Spinal cord (tissue), 10 donors: ENCODE data around the gene BCLAF1. TPM values are rescaled to one million over a fixed set of nuclear protein-coding genes. Genes with fewer than 3 reads are reported as not detected.

Source experiments
- DNase-seq, 6 donors: peaks; one replicate each; pipeline versions ENCODE4 v3.0.0 to v3.0.0-alpha.2; 2013 to 2015; ENCODE audit warnings: low spot score in 6 of 6, low read depth in 4 of 6
- H3K27ac ChIP-seq: one replicate; pipeline ENCODE4 v1.5.1; 2013; ENCODE audit warnings: low read depth, low read length, control low read depth
- H3K27me3 ChIP-seq: one replicate; pipeline ENCODE4 v1.6.1; 2013; ENCODE audit warnings: low read length; ENCODE audit not compliant: control insufficient read depth, insufficient read depth
- H3K36me3 ChIP-seq: one replicate; pipeline ENCODE4 v1.6.1; 2013; ENCODE audit warnings: low read length; ENCODE audit not compliant: control insufficient read depth, insufficient read depth
- H3K4me1 ChIP-seq: one replicate; pipeline ENCODE4 v1.6.1; 2013; ENCODE audit warnings: low read length; ENCODE audit not compliant: control insufficient read depth, insufficient read depth
- H3K4me3 ChIP-seq: one replicate; pipeline ENCODE4 v1.5.1; 2013; ENCODE audit warnings: low read depth, low read length, control low read depth
- H3K9me3 ChIP-seq: one replicate; pipeline ENCODE4 v1.6.1; 2013; ENCODE audit warnings: low read length; ENCODE audit not compliant: control insufficient read depth, insufficient read depth
- WGBS: methylation state at CpG from one replicate; pipeline ENCODE4 v1.1.5; 2013; ENCODE audit warnings: missing lambda C conversion rate; ENCODE audit not compliant: insufficient coverage; 5-methylcytosine and 5-hydroxymethylcytosine counted together
- polyA plus RNA-seq, 2 donors: library from polyadenylated mRNA; unstranded; fragments of 120-200 nt; gene quantifications; one replicate each; pipeline ENCODE4 v1.2.1, GENCODE V29; 2013; ENCODE audit not compliant: insufficient read length in 2 of 2
- total RNA-seq, 2 donors: library from RNA; depleted of rRNA in 1 of 2; stranded (reverse); fragments of 120-200 nt in 1 of 2; fragments of >200 nt in 1 of 2; gene quantifications; one replicate each; pipeline versions ENCODE4 v1.2.3 to v1.2.4, GENCODE V29; 2013 to 2014
- donor health status: healthy.

The BCLAF1 gene
- total and polyA plus RNA-seq, 4 donors: 109 to 255 (median 187) TPM

GRCh38 chr6:136254851-136255466, 34.7 kb downstream of the BCLAF1 start:
- Histone ChIP-seq H3K9me3 (no peaks in the 10 kb centered on the region), H3K4me3 (no peak overlapping the region), H3K4me1 (peaks cover 10% of the 10 kb centered on the region), H3K27ac (no peak overlapping the region), H3K27me3 (no peaks in the 10 kb centered on the region), H3K36me3 (no peaks in the 10 kb centered on the region)
- no peak for DNase-seq

DNA sequence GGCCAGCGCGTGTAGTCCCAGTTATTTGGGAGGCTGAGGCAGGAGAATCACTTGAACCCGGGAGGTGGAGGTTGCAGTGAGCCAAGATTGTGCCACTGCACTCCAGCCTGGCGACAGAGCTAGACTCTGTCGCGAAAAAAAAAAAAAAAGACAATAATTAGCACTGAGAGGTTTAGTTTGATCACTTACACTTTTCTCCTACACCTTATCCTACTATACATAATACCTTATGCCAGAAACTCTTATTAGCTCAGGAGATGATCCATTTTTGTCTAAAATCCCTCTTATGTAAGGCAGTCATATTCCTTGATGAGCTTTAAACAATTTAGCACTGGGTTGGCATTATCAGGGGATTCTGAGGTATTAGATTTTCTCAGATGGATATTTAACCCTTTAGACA, 35.9 kb downstream of the BCLAF1 start:
- no peak for DNase-seq
- Histone ChIP-seq H3K4me1 (peaks cover 15% of the 10 kb centered on the region), H3K4me3 (no peak overlapping the region), H3K9me3 (no peaks in the 10 kb centered on the region), H3K27me3 (no peaks in the 10 kb centered on the region), H3K27ac (no peak overlapping the region), H3K36me3 (no peaks in the 10 kb centered on the region)
- WGBS: no CpG with 5 or more reads among the region's 6 CpGs

GRCh38 chr6:136252441-136252840, 37.2 kb downstream of the BCLAF1 start:
- Histone ChIP-seq H3K27me3 (no peaks in the 10 kb centered on the region), H3K9me3 (no peaks in the 10 kb centered on the region), H3K36me3 (no peaks in the 10 kb centered on the region), H3K4me3 (no peak overlapping the region), H3K4me1 (peaks cover 15% of the 10 kb centered on the region), H3K27ac (no peak overlapping the region)
- WGBS: no CpG with 5 or more reads among the region's 2 CpGs
- DNase-seq: no peak

DNA sequence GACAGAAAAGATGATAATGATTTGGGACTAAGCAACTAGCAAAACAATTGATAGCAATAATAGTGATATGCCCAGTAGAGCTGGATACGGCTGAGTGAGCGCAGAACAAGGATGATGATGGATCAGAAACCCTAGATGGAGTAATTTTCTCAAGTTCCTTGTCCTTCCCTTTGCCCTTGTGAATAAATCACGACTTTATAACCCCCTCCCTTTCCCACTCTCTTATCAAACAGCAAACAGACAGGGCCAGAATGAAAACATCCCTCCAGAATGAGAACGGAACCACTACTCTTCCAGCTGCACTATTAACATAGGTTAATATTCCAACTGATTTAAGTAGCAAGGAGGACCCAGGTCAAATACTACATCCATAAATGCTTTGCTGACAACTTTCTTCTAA, 38.3 kb downstream of the BCLAF1 start:
- 0% methylated on average over 1 of the region's 4 CpGs for WGBS
- H3K4me3 ChIP-seq: no peak overlapping the region
- H3K27ac ChIP-seq: no peak overlapping the region

DNA sequence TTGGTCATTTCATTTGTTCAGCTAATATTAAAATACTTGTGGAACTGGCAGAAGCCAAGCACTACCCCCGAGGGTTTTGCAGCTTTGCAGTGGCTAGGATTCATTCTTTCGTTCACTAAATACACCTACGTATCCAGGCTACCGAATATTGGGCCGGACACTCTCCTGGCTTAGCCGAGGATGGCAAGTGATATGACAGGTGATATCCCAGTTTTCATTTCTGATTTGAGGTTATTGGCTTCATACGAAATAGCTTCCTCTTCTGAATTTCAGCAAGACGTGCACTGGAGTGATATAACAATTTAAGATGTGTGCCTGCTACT, 39.0 kb downstream of the BCLAF1 start:
- Histone ChIP-seq H3K27ac (no peak overlapping the region), H3K27me3 (no peaks in the 10 kb centered on the region), H3K36me3 (no peaks in the 10 kb centered on the region), H3K9me3 (no peaks in the 10 kb centered on the region), H3K4me3 (peak overlapping the region; percentile 85), H3K4me1 (peaks cover 15% of the 10 kb centered on the region)
- DNase-seq: no peak
- 0% methylated on average over 2 of the region's 8 CpGs for WGBS

More for the DNA sequence above, 38.3 kb downstream of the BCLAF1 start:
- H3K4me1 ChIP-seq: peaks cover 15% of the 10 kb centered on the region
- H3K36me3 ChIP-seq: no peaks in the 10 kb centered on the region
- H3K9me3 ChIP-seq: no peaks in the 10 kb centered on the region
- no peaks in the 10 kb centered on the region for H3K27me3 ChIP-seq
- DNase-seq: no peak

- H3K27ac ChIP-seq: no peak within 1 kb of the TSS
- peak within 1 kb of the TSS; percentile 85 for H3K4me3 ChIP-seq
- DNase-seq: peak; percentile 93 to 100 (median 97)
- no peaks in the 10 kb centered on the region for H3K36me3 ChIP-seq
- peaks cover 15% of the 10 kb centered on the region for H3K4me1 ChIP-seq
- H3K27me3 ChIP-seq: no peaks in the 10 kb centered on the region
- under 1% methylated on average over 55 of the region's 59 CpGs for WGBS
- H3K9me3 ChIP-seq: no peaks in the 10 kb centered on the region
These were observed 39.6 kb downstream of the BCLAF1 start, which contains the start of gene MTFR2 for GRCh38 chr6:136249811-136250685. Gene MTFR2, minus strand, starts transcription at chr6:136250311. Its CDS starts 1,212 bp downstream, at chr6:136249099.

- Histone ChIP-seq H3K4me3 (peak overlapping the region; percentile 85), H3K27me3 (no peaks in the 10 kb centered on the region), H3K27ac (no peak overlapping the region), H3K4me1 (peaks cover 15% of the 10 kb centered on the region), H3K36me3 (no peaks in the 10 kb centered on the region), H3K9me3 (no peaks in the 10 kb centered on the region)
- no peak for DNase-seq
- WGBS: no CpG with 5 or more reads among the region's 6 CpGs
These were observed 40.3 kb downstream of the BCLAF1 start for GRCh38 chr6:136249336-136249735.

DNA sequence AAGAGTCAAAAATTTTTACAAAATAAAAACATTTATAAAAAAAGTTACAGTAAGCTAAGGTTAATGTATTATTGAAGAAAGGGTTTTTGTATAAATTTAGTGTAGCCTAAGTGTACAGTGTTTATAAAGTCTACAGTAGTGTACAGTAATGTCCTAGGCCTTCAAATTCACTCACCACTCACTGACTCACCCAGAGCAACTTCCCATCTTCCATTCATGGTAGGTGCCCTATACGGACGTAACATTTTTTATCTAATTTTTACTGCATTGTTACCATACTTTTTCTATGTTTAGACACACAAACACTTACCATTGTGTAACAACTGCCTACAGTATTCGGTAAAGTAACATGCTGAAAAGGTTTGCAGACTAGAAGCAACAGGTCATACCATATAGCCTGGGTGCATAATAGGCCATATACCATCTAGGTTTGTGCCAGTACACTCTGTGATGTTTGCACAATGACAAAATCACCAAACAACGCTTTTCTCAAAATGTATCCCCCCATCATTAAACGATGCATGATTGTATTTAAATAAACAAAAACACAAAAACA, 45.5 kb downstream of the BCLAF1 start:
- 100% methylated on average over 3 of the region's 5 CpGs for WGBS
- H3K4me1 ChIP-seq: no peaks in the 10 kb centered on the region
- no peaks in the 10 kb centered on the region for H3K36me3 ChIP-seq
- no peaks in the 10 kb centered on the region for H3K27me3 ChIP-seq
- H3K9me3 ChIP-seq: no peaks in the 10 kb centered on the region
- no peak overlapping the region for H3K4me3 ChIP-seq
- H3K27ac ChIP-seq: no peak overlapping the region
- DNase-seq: no peak

DNA sequence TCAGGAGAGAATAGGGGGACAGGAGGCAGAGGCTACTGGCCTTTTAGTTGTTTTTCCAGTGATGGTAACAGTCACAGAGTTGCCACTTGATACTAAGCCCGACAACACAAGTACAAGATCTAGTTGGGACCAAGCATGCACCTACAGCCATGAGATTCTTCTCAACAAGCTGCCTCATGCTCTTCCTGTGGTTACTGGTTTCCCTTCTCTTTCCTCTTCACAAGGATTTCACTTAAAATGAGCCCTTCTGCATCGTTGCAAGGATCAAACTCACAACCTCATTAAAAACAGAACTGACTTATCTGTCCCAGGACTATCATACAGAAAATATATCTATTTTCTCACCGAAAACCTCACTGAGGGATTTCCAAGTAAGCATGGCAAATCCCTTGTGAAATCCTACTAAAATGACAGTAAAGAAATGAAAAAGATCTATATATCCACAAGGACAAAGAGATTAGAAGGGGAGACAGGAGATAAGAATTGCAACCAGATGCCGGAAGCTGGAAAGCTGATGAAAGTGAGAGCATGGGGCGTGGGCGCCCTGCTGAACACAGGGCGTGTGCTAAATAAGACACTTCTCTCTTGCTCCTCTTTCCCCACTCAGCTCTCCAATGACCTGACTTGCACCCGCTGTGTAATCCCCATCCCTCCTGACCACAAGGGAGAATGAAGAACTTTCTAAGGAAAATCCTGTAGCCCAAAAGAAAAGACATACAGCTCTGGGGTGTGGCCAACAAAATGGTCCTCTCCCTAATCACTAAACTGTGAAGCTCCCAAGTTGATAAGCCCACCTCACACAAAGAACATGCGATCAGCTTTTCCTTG, 53.0 kb downstream of the BCLAF1 start:
- no peak for DNase-seq
- Histone ChIP-seq H3K4me1 (no peaks in the 10 kb centered on the region), H3K36me3 (no peaks in the 10 kb centered on the region), H3K4me3 (no peak overlapping the region), H3K27me3 (no peaks in the 10 kb centered on the region), H3K9me3 (no peaks in the 10 kb centered on the region), H3K27ac (no peak overlapping the region)
- WGBS: 90% methylated on average over 4 of the region's 9 CpGs
